HUES64 (cell line): Measurements from ENCODE around the gene RNF115.
"Not testable (repeated sequence)": the region's sequence is repeated elsewhere in the genome, so short reads cannot be mapped to it uniquely, and the experiment has no call there.

Experiments
- H3K27ac ChIP-seq: 2 replicates; pipeline ENCODE4 v1.7.0; 2013; ENCODE audit warnings: low read depth, low read length, inconsistent platforms
- H3K27me3 ChIP-seq: 2 replicates; pipeline ENCODE4 v1.6.1; 2013; ENCODE audit warnings: mild to moderate bottlenecking, low read length; ENCODE audit not compliant: insufficient read depth
- H3K36me3 ChIP-seq: 2 replicates; pipeline ENCODE4 v1.6.1; 2013; ENCODE audit warnings: mild to moderate bottlenecking, low read length; ENCODE audit not compliant: insufficient read depth
- H3K4me1 ChIP-seq: 2 replicates; pipeline ENCODE4 v1.6.1; 2013; ENCODE audit warnings: mild to moderate bottlenecking, low read length, moderate library complexity; ENCODE audit not compliant: insufficient read depth
- H3K4me3 ChIP-seq: 2 replicates; pipeline ENCODE4 v1.5.1; 2013; ENCODE audit warnings: mild to moderate bottlenecking, low read length, moderate library complexity
- H3K9ac ChIP-seq: 2 replicates; pipeline ENCODE4 v1.6.1; 2013; ENCODE audit warnings: mild to moderate bottlenecking, low read depth, low read length
- H3K9me3 ChIP-seq: 2 replicates; pipeline ENCODE4 v1.6.1; 2013; ENCODE audit warnings: low read depth, low read length; ENCODE audit not compliant: insufficient read depth
- WGBS: fragments of 150-250, 120-280 bp; methylation state at CpG from one replicate; pipeline ENCODE4 v1.1.7; 2013; ENCODE audit warnings: missing lambda C conversion rate; 5-methylcytosine and 5-hydroxymethylcytosine counted together

The RNF115 gene

GRCh38 chr1:145792484-145792883 is 31.4 kb downstream of the RNF115 start:
- Histone ChIP-seq H3K36me3 (peaks cover 10% of the 10 kb centered on the region), H3K27me3 (no peaks in the 10 kb centered on the region), H3K4me1 (no peaks in the 10 kb centered on the region), H3K9ac (no peak overlapping the region), H3K27ac (no peak overlapping the region), H3K4me3 (no peak overlapping the region), H3K9me3 (peaks cover 19% of the 10 kb centered on the region)
- WGBS = 100% methylated on average over 1 of the region's 1 CpG

- H3K36me3 ChIP-seq, H3K4me1 ChIP-seq, H3K27me3 ChIP-seq, H3K27ac ChIP-seq, H3K9ac ChIP-seq, H3K4me3 ChIP-seq: not testable (repeated sequence)
- 88% methylated on average over 2 of the region's 2 CpGs for WGBS
- H3K9me3 ChIP-seq = peaks cover 12% of the 10 kb centered on the region
Observed at GRCh38 chr1:145791860-145792259, 32.0 kb downstream of the RNF115 start.

- H3K27me3 ChIP-seq = no peaks in the 10 kb centered on the region
- H3K9me3 ChIP-seq = no peaks in the 10 kb centered on the region
- 99% methylated on average over 2 of the region's 3 CpGs for WGBS
- no peak overlapping the region for H3K27ac ChIP-seq
- H3K4me1 ChIP-seq = peaks cover 10% of the 10 kb centered on the region; the same call in 1 of the 2 replicates
- no peak overlapping the region for H3K4me3 ChIP-seq
- H3K9ac ChIP-seq = no peak overlapping the region
- peaks cover 12% of the 10 kb centered on the region for H3K36me3 ChIP-seq
Observed at GRCh38 chr1:145788580-145788979, 35.3 kb downstream of the RNF115 start.

- Histone ChIP-seq H3K4me3 (no peak overlapping the region), H3K4me1 (peaks cover 10% of the 10 kb centered on the region; the same call in 1 of the 2 replicates), H3K27ac (no peak overlapping the region), H3K36me3 (peaks cover 15% of the 10 kb centered on the region), H3K9ac (no peak overlapping the region), H3K27me3 (no peaks in the 10 kb centered on the region), H3K9me3 (no peaks in the 10 kb centered on the region)
- no CpG with 5 or more reads among the region's 1 CpG for WGBS
Observed at GRCh38 chr1:145786271-145786670, 37.6 kb downstream of the RNF115 start.

- 88% methylated on average over 1 of the region's 1 CpG for whole genome bisulfite sequencing
- Histone ChIP-seq H3K9ac (no peak overlapping the region), H3K9me3 (no peaks in the 10 kb centered on the region), H3K36me3 (peaks cover 15% of the 10 kb centered on the region), H3K27ac (no peak overlapping the region), H3K27me3 (no peaks in the 10 kb centered on the region), H3K4me1 (peaks cover 10% of the 10 kb centered on the region; the same call in 1 of the 2 replicates), H3K4me3 (no peak overlapping the region)
Observed at GRCh38 chr1:145785547-145785946, 38.3 kb downstream of the RNF115 start.

GRCh38 chr1:145784409-145784808 is 39.5 kb downstream of the RNF115 start:
- Histone ChIP-seq H3K9ac (no peak overlapping the region), H3K36me3 (peaks cover 15% of the 10 kb centered on the region), H3K27ac (no peak overlapping the region), H3K27me3 (no peaks in the 10 kb centered on the region), H3K9me3 (no peaks in the 10 kb centered on the region), H3K4me3 (no peak overlapping the region), H3K4me1 (peaks cover 10% of the 10 kb centered on the region; the same call in 1 of the 2 replicates)
- WGBS = 97% methylated on average over 1 of the region's 3 CpGs

GRCh38 chr1:145782272-145783099 is 41.4 kb downstream of the RNF115 start:
- Histone ChIP-seq H3K36me3 (peaks cover 10% of the 10 kb centered on the region), H3K27me3 (no peaks in the 10 kb centered on the region), H3K9ac (no peak overlapping the region), H3K4me3 (no peak overlapping the region), H3K9me3 (no peaks in the 10 kb centered on the region), H3K4me1 (peaks cover 10% of the 10 kb centered on the region; the same call in 1 of the 2 replicates), H3K27ac (no peak overlapping the region)
- WGBS = 92% methylated on average over 10 of the region's 10 CpGs

- Histone ChIP-seq H3K9me3 (no peaks in the 10 kb centered on the region), H3K27ac (no peak overlapping the region), H3K4me3 (no peak overlapping the region), H3K4me1 (no peaks in the 10 kb centered on the region), H3K9ac (no peak overlapping the region), H3K27me3 (no peaks in the 10 kb centered on the region), H3K36me3 (peaks cover 3% of the 10 kb centered on the region)
- no CpG with 5 or more reads among the region's 1 CpG for WGBS
Observed at GRCh38 chr1:145778146-145778540, 45.8 kb downstream of the RNF115 start.

GRCh38 chr1:145777357-145778145 is 46.3 kb downstream of the RNF115 start:
- Histone ChIP-seq H3K9ac (no peak overlapping the region), H3K27me3 (no peaks in the 10 kb centered on the region), H3K4me1 (no peaks in the 10 kb centered on the region), H3K4me3 (no peak overlapping the region), H3K36me3 (peaks cover 3% of the 10 kb centered on the region), H3K9me3 (no peaks in the 10 kb centered on the region), H3K27ac (no peak overlapping the region)
- WGBS = 91% methylated on average over 1 of the region's 1 CpG

GRCh38 chr1:145773423-145773822 is 50.5 kb downstream of the RNF115 start:
- Histone ChIP-seq H3K9ac (no peak overlapping the region), H3K4me3 (no peak overlapping the region), H3K9me3 (no peaks in the 10 kb centered on the region), H3K4me1 (no peaks in the 10 kb centered on the region), H3K27ac (no peak overlapping the region), H3K27me3 (no peaks in the 10 kb centered on the region), H3K36me3 (peaks cover 31% of the 10 kb centered on the region)
- 88% methylated on average over 1 of the region's 1 CpG for WGBS

GRCh38 chr1:145771056-145771455 is 52.8 kb downstream of the RNF115 start:
- WGBS = 93% methylated on average over 1 of the region's 1 CpG
- Histone ChIP-seq H3K36me3 (peaks cover 33% of the 10 kb centered on the region), H3K4me3 (no peak overlapping the region), H3K4me1 (no peaks in the 10 kb centered on the region), H3K27ac (no peak overlapping the region), H3K9me3 (no peaks in the 10 kb centered on the region), H3K27me3 (no peaks in the 10 kb centered on the region), H3K9ac (no peak overlapping the region)
